ENCODE results near the gene APOBEC3G. TPM values are rescaled to one million over a fixed set of nuclear protein-coding genes. Genes with fewer than 3 reads are reported as not detected.

The APOBEC3G gene
- total and polyA plus RNA-seq, 9 donors: 13.2 to 36.5 (median 24.7) TPM

GRCh38 chr22:39089928-39090327, 12.9 kb downstream of the APOBEC3G start:
- no peaks in the 10 kb centered on the region for H3K9me3 ChIP-seq
- no peaks in the 10 kb centered on the region for H3K36me3 ChIP-seq
- intact Hi-C loops (cut with DNase I): no loop called here
- WGBS, 3 donors: 67 to 79% (median 68%) methylated on average over 6 of the region's 6 CpGs
- DNase-seq: no peak
- no peak overlapping the region for H3K27ac ChIP-seq
- no peaks in the 10 kb centered on the region for H3K27me3 ChIP-seq
- TF ChIP-seq EP300 (IDR thresholded peaks at IDR 0.05): no peak
- TF ChIP-seq, protein P1, sequence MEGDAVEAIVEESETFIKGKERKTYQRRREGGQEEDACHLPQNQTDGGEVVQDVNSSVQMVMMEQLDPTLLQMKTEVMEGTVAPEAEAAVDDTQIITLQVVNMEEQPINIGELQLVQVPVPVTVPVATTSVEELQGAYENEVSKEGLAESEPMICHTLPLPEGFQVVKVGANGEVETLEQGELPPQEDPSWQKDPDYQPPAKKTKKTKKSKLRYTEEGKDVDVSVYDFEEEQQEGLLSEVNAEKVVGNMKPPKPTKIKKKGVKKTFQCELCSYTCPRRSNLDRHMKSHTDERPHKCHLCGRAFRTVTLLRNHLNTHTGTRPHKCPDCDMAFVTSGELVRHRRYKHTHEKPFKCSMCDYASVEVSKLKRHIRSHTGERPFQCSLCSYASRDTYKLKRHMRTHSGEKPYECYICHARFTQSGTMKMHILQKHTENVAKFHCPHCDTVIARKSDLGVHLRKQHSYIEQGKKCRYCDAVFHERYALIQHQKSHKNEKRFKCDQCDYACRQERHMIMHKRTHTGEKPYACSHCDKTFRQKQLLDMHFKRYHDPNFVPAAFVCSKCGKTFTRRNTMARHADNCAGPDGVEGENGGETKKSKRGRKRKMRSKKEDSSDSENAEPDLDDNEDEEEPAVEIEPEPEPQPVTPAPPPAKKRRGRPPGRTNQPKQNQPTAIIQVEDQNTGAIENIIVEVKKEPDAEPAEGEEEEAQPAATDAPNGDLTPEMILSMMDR (IDR thresholded peaks at IDR 0.05): no peak
- no peak for TF ChIP-seq POLR2A (IDR thresholded peaks at IDR 0.05)
- H3K4me3 ChIP-seq: no peak overlapping the region
- no peaks in the 10 kb centered on the region for H3K4me1 ChIP-seq (ENCODE audit: insufficient read depth)

DNA sequence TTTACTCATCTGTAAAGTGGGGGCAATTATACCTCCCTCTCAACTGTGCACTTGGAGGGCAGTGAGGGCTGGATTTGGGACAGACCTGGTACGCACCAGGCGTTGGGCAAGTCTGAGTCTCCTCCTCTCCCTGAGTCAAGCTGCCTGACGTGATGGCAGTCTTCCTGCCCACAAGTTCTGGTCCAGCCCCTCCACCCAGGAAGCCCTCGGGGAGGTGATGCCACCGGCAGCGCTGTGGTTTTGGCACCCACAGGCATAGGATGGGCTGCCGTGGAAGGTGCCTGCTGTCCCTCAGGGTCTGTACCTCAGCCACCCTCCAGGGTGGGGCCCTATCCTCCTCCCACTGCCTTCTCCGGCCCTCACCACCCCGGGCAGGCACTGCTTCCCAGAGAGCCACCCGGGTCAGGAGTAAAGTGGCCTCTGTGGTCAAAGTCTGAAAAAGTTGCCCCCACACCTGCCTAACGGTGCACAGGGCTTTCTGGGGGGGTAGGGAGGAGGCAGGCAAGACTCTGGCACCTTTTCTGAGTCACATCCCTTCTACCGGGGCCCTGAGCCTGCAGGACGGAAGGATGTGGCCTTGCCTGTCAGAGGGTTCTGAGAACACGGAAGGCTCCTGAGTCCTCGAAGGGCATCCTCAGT, 13.5 kb downstream of the APOBEC3G start:
- no peaks in the 10 kb centered on the region for H3K4me1 ChIP-seq (ENCODE audit: insufficient read depth)
- no peaks in the 10 kb centered on the region for H3K27me3 ChIP-seq
- H3K27ac ChIP-seq: no peak overlapping the region
- intact Hi-C loops (cut with DNase I): no loop called here
- no peaks in the 10 kb centered on the region for H3K9me3 ChIP-seq
- no peaks in the 10 kb centered on the region for H3K36me3 ChIP-seq
- 73 to 79% (median 75%) methylated on average over 15 of the region's 15 CpGs for WGBS, 3 donors
- H3K4me3 ChIP-seq: no peak overlapping the region
- DNase-seq: no peak
- TF ChIP-seq POLR2A (IDR thresholded peaks at IDR 0.05) (no peak), EP300 (IDR thresholded peaks at IDR 0.05) (no peak)
- TF ChIP-seq, protein P1 (IDR thresholded peaks at IDR 0.05): no peak

DNA sequence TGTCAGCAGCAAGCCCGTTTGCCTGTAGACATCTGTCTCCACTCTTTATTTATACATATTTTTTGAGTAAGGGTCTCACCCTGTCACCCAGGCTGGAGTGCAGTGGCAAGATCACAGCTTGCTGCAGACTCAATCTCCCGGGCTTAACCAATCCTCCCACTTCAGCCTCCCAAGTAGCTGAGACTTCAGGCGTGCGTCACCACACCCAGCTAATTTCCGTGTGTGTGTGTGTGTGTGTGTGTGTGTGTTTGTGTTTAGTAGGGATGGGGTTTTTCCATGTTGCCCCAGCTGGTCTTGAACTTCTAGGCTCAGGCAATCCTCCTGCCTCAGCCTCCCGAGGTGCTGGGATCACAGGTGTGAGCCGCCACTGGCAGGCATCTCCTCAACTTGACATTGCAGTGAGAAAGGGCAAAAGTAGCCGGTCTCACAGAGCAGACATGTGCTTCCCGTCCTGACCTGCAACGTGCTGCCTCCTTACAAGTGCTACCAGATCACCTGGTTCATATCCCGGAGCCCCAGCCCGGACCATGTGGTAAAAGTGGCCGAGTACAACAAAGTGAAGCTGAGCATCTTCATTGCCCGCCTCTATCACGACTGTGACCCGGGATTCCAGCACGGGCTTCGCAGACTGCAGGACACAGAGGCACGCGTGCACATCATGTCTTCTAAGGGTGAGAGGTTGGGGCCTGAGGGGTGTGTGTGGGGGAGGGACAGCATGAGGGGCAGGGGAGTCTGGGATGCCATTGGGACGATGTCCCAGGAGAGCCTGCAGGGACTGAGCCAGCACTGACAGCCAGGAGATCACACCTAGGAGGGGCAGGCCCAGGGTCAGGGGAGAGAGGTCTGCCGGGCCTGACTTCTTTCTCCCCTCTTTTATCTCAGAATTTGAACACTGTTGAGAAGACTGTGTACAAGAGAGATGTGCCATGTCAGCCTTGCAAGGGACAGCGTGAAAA, 14.3 kb downstream of the APOBEC3G start:
- Histone ChIP-seq H3K4me1 (ENCODE audit: insufficient read depth) (no peaks in the 10 kb centered on the region), H3K36me3 (no peaks in the 10 kb centered on the region), H3K27ac (no peak overlapping the region), H3K27me3 (no peaks in the 10 kb centered on the region), H3K4me3 (no peak overlapping the region), H3K9me3 (no peaks in the 10 kb centered on the region)
- WGBS, 3 donors: 77 to 85% (median 80%) methylated on average over 23 of the region's 23 CpGs
- DNase-seq: no peak
- intact Hi-C loops (cut with DNase I): no loop called here
- TF ChIP-seq, protein P1 (IDR thresholded peaks at IDR 0.05): no peak
- no peak for TF ChIP-seq POLR2A (IDR thresholded peaks at IDR 0.05)
- no peak for TF ChIP-seq EP300 (IDR thresholded peaks at IDR 0.05)

- no peaks in the 10 kb centered on the region for H3K9me3 ChIP-seq
- H3K36me3 ChIP-seq: no peaks in the 10 kb centered on the region
- H3K4me1 ChIP-seq (ENCODE audit: insufficient read depth): no peaks in the 10 kb centered on the region
- H3K4me3 ChIP-seq: no peak overlapping the region
- H3K27ac ChIP-seq: no peak overlapping the region
- no peaks in the 10 kb centered on the region for H3K27me3 ChIP-seq
- TF ChIP-seq, protein P1 (IDR thresholded peaks at IDR 0.05): no peak
- TF ChIP-seq POLR2A (IDR thresholded peaks at IDR 0.05): no peak
- no peak for TF ChIP-seq EP300 (IDR thresholded peaks at IDR 0.05)
- WGBS, 3 donors: 68 to 77% (median 68%) methylated on average over 8 of the region's 8 CpGs
- DNase-seq: no peak
- intact Hi-C loops (cut with DNase I): no loop called here
Observed at GRCh38 chr22:39092111-39092862, 15.2 kb downstream of the APOBEC3G start.

Measured in ovary (tissue), 9 donors.